Measurements from ENCODE around the gene EPHB2. TPM values are rescaled to one million over a fixed set of nuclear protein-coding genes. Genes with fewer than 3 reads are reported as not detected.

The EPHB2 gene
- total RNA-seq, 2 donors from 2014 or later: 34.0 to 50.7 TPM

DNA sequence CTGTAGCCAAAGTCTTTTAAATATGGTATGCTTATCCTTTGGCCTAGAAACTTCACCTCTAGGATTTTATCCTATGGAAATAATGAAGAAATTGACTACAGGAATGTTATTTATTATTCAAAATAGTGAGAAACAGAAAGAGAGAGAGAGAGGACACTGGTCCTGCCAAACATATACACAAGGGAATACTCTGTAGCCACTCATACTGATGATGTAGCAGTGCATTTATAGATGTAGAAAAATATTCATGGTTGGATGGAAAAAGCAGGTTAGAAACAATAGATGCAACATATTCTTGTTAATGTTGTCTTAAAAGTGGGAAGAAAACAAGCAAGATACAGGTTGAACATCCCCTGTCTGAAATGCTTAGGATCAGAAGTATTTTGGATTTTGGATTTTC lies 22.2 kb upstream of the EPHB2 start:
- Histone ChIP-seq H3K36me3 (ENCODE audit: control insufficient read depth, insufficient read depth, low read length) (no peaks in the 10 kb centered on the region), H3K9ac (ENCODE audit: extremely low read depth, low read length, poor library complexity, severe bottlenecking) (no peak overlapping the region), H3K27ac (ENCODE audit: low read depth, low read length) (no peak overlapping the region), H3K4me3 (ENCODE audit: low read length) (no peak overlapping the region), H3K4me1 (ENCODE audit: control insufficient read depth, insufficient read depth, low read length) (peaks cover 10% of the 10 kb centered on the region), H3K27me3 (ENCODE audit: control insufficient read depth, insufficient read depth, low read length, poor library complexity, severe bottlenecking) (no peaks in the 10 kb centered on the region), H3K9me3 (ENCODE audit: control insufficient read depth, low read length) (no peaks in the 10 kb centered on the region)
- H3K9me3 Mint-ChIP-seq: no peaks in the 10 kb centered on the region
- H3K27ac Mint-ChIP-seq: no peak overlapping the region
- H3K4me1 Mint-ChIP-seq: peaks cover 23% of the 10 kb centered on the region
- DNase-seq: no peak
- H3K36me3 Mint-ChIP-seq (ENCODE audit: low read depth): no peaks in the 10 kb centered on the region
- peaks cover 8% of the 10 kb centered on the region for H3K27me3 Mint-ChIP-seq (ENCODE audit: insufficient read depth)
- no peak overlapping the region for H3K4me3 Mint-ChIP-seq
- TF ChIP-seq CTCF (conservative IDR thresholded peaks at IDR 0.05): no peak

- Mint-ChIP-seq H3K4me1 (peaks cover 14% of the 10 kb centered on the region), H3K9me3 (no peaks in the 10 kb centered on the region), H3K4me3 (no peak overlapping the region), H3K36me3 (ENCODE audit: low read depth) (no peaks in the 10 kb centered on the region), H3K27ac (no peak overlapping the region), H3K27me3 (ENCODE audit: insufficient read depth) (peaks cover 5% of the 10 kb centered on the region)
- DNase-seq: peak; percentile 66
- 48 to 81% methylated on average over 8 to 11 of the region's 11 CpGs for WGBS, 2 experiments (ENCODE audit: insufficient coverage in 1 of 2, insufficient read length in 1 of 2)
- no peaks in the 10 kb centered on the region for H3K9me3 ChIP-seq (ENCODE audit: control insufficient read depth, low read length)
- H3K9ac ChIP-seq (ENCODE audit: extremely low read depth, low read length, poor library complexity, severe bottlenecking): no peak overlapping the region
- H3K27me3 ChIP-seq (ENCODE audit: control insufficient read depth, insufficient read depth, low read length, poor library complexity, severe bottlenecking): no peaks in the 10 kb centered on the region
- H3K4me1 ChIP-seq (ENCODE audit: control insufficient read depth, insufficient read depth, low read length): peaks cover 8% of the 10 kb centered on the region
- H3K36me3 ChIP-seq (ENCODE audit: control insufficient read depth, insufficient read depth, low read length): no peaks in the 10 kb centered on the region
- peak overlapping the region; percentile 25 for H3K27ac ChIP-seq (ENCODE audit: low read depth, low read length)
- no peak for TF ChIP-seq CTCF (conservative IDR thresholded peaks at IDR 0.05)
- no peak overlapping the region for H3K4me3 ChIP-seq (ENCODE audit: low read length)
These were observed 21.1 kb upstream of the EPHB2 start for GRCh38 chr1:22689505-22689904.

DNA sequence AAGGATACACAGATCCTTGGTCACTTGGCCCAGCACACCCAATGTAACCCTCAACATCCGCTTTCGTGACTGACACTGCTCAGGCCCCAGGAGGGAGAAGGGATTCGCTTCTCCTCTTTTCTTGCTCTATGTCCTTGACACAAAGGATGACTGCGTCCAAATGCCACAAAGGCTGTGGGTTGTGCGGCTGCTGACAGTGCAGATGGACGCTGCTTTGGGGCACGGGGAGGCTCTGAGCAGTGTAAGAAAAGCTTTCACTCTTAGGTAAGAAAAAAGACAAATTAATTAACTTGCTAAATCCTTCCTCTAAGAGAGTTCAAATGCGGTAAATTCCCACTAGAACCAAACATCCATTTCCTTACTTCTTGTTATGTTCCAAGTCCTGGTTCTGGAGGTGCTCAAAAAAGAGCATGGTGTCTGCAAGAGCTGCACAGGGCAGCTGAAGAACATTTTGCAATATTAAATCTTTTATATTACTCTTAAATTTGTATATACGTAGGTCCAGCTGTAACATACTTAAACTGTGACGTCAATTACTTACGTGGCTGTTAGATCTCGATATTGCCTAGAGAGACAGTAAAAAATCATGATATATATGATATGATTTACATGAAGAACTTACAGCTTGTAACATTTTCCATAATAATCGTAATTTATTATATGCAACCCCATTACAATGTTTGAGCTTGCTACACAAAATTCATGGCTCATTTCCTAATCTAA lies 19.4 kb upstream of the EPHB2 start:
- H3K9me3 Mint-ChIP-seq: no peaks in the 10 kb centered on the region
- no peak for TF ChIP-seq CTCF (conservative IDR thresholded peaks at IDR 0.05)
- Histone ChIP-seq H3K27me3 (ENCODE audit: control insufficient read depth, insufficient read depth, low read length, poor library complexity, severe bottlenecking) (no peaks in the 10 kb centered on the region), H3K27ac (ENCODE audit: low read depth, low read length) (peak overlapping the region; percentile 67), H3K4me1 (ENCODE audit: control insufficient read depth, insufficient read depth, low read length) (no peaks in the 10 kb centered on the region), H3K9ac (ENCODE audit: extremely low read depth, low read length, poor library complexity, severe bottlenecking) (no peak overlapping the region), H3K36me3 (ENCODE audit: control insufficient read depth, insufficient read depth, low read length) (no peaks in the 10 kb centered on the region), H3K9me3 (ENCODE audit: control insufficient read depth, low read length) (no peaks in the 10 kb centered on the region), H3K4me3 (ENCODE audit: low read length) (no peak overlapping the region)
- DNase-seq: no peak
- no peaks in the 10 kb centered on the region for H3K4me1 Mint-ChIP-seq
- H3K27me3 Mint-ChIP-seq (ENCODE audit: insufficient read depth): peaks cover 2% of the 10 kb centered on the region
- H3K4me3 Mint-ChIP-seq: no peak overlapping the region
- H3K36me3 Mint-ChIP-seq (ENCODE audit: low read depth): no peaks in the 10 kb centered on the region
- WGBS, 2 experiments (ENCODE audit: insufficient coverage in 1 of 2, insufficient read length in 1 of 2): 61 to 81% methylated on average over 6 to 13 of the region's 13 CpGs
- no peak overlapping the region for H3K27ac Mint-ChIP-seq
